Mesangial cell (primary cell): ENCODE measurements around the gene PFN4. TPM values are rescaled to one million over a fixed set of nuclear protein-coding genes. Genes with fewer than 3 reads are reported as not detected.

ENCODE experiments used
- total RNA-seq: library from RNA; depleted of rRNA; stranded (reverse); fragments of >200 nt; gene quantifications from 2 replicates; pipeline ENCODE4 v1.2.3, GENCODE V29; 2015

PFN4 gene, protein sequence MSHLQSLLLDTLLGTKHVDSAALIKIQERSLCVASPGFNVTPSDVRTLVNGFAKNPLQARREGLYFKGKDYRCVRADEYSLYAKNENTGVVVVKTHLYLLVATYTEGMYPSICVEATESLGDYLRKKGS
- 0.49 and 1.1 TPM in 2 replicates for total RNA-seq

DNA sequence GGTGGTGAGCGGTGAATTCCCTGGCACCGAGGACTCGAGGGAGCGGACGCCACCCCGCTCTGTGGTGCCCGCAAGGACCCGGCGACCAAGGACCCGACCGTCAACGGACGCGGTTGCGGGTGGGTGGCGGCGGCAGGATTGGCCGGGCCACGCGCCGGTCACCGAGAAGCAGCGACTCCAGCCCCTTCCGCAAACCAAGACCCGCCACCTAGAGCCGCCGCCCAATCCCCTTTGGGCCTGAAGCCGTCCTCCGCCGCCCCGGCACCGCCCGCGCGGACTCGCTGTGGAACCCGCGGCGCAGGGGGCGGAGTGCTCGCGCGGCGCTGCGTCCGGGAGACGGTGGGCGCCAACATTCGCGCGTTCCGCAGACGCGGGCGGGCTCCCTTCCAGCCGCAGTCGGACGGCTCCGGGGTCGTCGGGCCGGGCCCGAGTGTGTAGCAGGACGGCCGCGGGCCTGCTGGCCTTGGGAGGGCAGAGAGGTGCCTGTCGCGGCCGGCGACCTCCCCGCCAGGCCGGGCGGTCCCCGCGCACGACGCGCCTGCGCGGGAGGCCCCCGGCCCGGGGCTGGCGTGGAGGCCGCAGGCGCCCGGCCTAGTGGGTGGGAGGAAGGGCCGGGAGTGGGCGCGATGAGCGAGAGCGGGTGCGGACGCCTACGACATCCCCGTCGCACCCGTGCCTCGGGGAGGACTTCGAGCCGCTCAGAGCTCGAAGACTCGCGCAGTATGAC lies at the start of gene PFN4, which contains the start of gene FAM228B:
Gene PFN4 (minus strand): TSS at position 140 of the 727 bp plus-strand sequence. CDS start 799 bp downstream, outside the sequence.
Gene FAM228B (plus strand): TSS at position 275 of the 727 bp plus-strand sequence. CDS start 893 bp downstream, outside the sequence.

DNA sequence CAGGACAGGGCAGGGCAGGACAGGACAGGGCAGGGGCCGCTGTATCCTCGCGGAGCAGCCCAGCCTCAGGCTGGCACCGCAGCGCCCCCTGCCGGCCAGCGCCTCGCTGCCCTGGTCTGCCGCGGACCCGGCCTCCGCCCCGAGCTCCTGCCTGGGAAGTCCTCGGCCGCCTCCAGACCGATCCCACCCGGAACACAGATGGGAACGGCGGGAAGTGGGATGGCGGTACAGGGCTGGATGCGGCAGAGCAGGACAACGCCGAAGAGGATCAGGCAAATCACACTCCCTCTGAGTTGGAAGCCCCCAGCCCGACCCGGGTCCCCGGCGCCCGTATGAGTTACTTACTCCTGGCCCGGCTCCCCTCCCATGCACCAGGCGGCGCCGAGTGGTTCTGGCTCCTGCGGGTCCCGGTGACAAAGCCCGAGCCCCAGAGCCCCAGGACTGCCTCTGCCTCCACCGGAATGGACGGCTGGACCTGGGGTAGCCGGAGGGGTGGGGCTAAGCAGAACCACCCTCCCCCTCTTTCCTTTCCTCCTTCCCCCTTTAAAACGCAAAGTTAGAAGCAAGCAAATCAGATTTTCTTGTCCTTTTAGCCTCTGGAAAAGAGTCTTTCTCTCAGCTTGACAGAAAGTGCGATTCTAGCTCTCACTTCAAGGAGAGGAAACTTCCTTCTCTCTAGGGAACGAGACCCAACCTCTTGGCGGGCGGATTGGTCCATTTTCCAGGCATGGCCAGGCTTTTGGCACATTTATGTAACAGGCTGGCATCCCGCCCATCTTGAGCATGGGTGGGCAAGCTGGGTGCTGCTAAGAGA lies 38.5 kb downstream of the PFN4 start, which contains the start of gene TP53I3:
Gene TP53I3 (minus strand): TSS at position 449 of the 814 bp plus-strand sequence. CDS start 508 bp downstream, outside the sequence.

DNA sequence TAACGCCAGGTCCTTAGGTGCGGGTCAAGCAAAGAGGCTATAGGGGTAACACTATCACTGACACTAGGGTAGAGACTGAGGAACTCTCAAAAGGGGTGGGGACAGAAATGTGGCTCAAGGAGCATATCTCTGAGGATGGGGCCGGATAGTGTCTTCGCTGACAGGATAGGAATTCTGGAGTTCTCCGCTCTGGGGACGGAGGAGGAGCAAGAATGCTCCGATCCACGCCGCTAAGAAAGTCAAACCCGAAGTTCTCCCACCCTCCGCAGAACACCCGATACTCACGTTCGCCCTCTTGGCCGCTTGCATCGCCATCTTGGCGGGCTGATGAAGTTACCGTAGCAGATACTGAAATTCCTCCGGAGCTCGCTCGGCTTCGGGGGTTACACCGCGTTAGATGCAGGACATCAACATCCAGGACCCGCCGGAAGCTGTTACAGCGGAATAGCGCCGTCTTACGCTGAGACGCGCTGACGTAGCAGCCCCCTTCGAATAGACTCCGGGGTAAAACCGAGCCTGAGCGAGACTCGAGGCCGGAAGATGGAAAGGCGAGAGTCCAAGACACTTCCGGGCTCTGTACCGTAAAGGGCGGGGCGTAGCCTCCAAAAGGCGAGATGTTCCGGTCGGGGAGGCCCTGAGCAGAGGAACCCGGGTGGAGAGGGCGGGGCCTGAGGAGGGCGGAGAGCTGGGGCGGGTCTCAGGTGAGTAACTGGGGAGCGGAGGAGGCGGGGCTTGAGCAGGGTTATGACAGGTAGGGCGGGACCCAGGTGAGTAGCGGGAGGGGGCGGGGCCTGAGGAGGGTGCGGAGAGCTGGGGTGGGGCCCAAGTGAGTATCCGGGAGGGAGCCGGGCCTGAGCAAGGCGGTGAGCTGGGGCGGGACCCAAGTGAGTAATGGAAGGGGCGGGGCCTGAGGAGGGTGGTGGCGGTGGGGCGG lies 47.0 kb downstream of the PFN4 start, which contains the start of gene SF3B6:
Gene SF3B6 (minus strand): TSS at position 412 of the 934 bp plus-strand sequence. CDS start 97 bp downstream, at position 315.

Other genes with a start within 250 kb of the PFN4 start
- 2.8 and 3.2 TPM in 2 replicates for gene ATAD2B, start 196.2 kb downstream of the PFN4 start, total RNA-seq
- 6.6 and 9.3 TPM in 2 replicates for gene UBXN2A, start 182.9 kb downstream of the PFN4 start, total RNA-seq
- gene MFSD2B, start 113.2 kb downstream of the PFN4 start, total RNA-seq = 0.16 and 0.38 TPM in 2 replicates
- 5.3 and 6.7 TPM in 2 replicates for gene WDCP, start 75.9 kb downstream of the PFN4 start, total RNA-seq
- 15.2 and 25.9 TPM in 2 replicates for gene FKBP1B, start 73.6 kb downstream of the PFN4 start, total RNA-seq
- gene SF3B6, start 47.0 kb downstream of the PFN4 start, total RNA-seq = 108 and 109 TPM in 2 replicates
- gene TP53I3, start 38.5 kb downstream of the PFN4 start, total RNA-seq = 46.9 and 68.2 TPM in 2 replicates
- 2.6 and 11.5 TPM in 2 replicates for gene FAM228B, start 135 bp upstream of the PFN4 start, total RNA-seq
- gene FAM228A, start 51.7 kb upstream of the PFN4 start, total RNA-seq = 0.51 TPM in 1 of 2 replicates, not detected in the other
- gene ITSN2, start 237.2 kb upstream of the PFN4 start, total RNA-seq = 10.4 and 11.1 TPM in 2 replicates